IPS-18a (cell line): ENCODE data around the gene MAP2K7.
"Not testable (repeated sequence)": the region's sequence is repeated elsewhere in the genome, so short reads cannot be mapped to it uniquely, and the experiment has no call there.

Experiments used
- H3K27ac ChIP-seq: one replicate; pipeline ENCODE4 v1.5.1; 2013; ENCODE audit warnings: low read length
- H3K27me3 ChIP-seq: one replicate; pipeline ENCODE4 v1.6.1; 2013; ENCODE audit warnings: mild to moderate bottlenecking, low read length; ENCODE audit not compliant: control insufficient read depth, insufficient read depth
- H3K36me3 ChIP-seq: one replicate; pipeline ENCODE4 v1.6.1; 2013; ENCODE audit warnings: low read depth, low read length; ENCODE audit not compliant: control insufficient read depth
- H3K4me1 ChIP-seq: one replicate; pipeline ENCODE4 v1.6.1; 2013; ENCODE audit warnings: low read depth, low read length; ENCODE audit not compliant: control insufficient read depth
- H3K4me3 ChIP-seq: one replicate; pipeline ENCODE4 v1.5.1; 2013; ENCODE audit warnings: low read length
- H3K9ac ChIP-seq: one replicate; pipeline ENCODE4 v1.6.1; 2013; ENCODE audit warnings: mild to moderate bottlenecking, low read length, moderate library complexity
- H3K9me3 ChIP-seq: one replicate; pipeline ENCODE4 v1.6.1; 2013; ENCODE audit warnings: low read depth, low read length; ENCODE audit not compliant: control insufficient read depth

The MAP2K7 gene

GRCh38 chr19:7955696-7956095 is 52.0 kb downstream of the MAP2K7 start:
- H3K36me3 ChIP-seq = peaks cover 13% of the 10 kb centered on the region
- no peaks in the 10 kb centered on the region for H3K4me1 ChIP-seq
- H3K9me3 ChIP-seq = no peaks in the 10 kb centered on the region
- H3K27ac ChIP-seq = no peak overlapping the region
- H3K4me3 ChIP-seq = no peak overlapping the region
- no peak overlapping the region for H3K9ac ChIP-seq
- no peaks in the 10 kb centered on the region for H3K27me3 ChIP-seq

GRCh38 chr19:7959211-7959610 is 55.5 kb downstream of the MAP2K7 start:
- H3K27me3 ChIP-seq = no peaks in the 10 kb centered on the region
- no peak overlapping the region for H3K4me3 ChIP-seq
- no peak overlapping the region for H3K27ac ChIP-seq
- no peaks in the 10 kb centered on the region for H3K4me1 ChIP-seq
- peaks cover 46% of the 10 kb centered on the region for H3K36me3 ChIP-seq
- no peaks in the 10 kb centered on the region for H3K9me3 ChIP-seq
- no peak overlapping the region for H3K9ac ChIP-seq

DNA sequence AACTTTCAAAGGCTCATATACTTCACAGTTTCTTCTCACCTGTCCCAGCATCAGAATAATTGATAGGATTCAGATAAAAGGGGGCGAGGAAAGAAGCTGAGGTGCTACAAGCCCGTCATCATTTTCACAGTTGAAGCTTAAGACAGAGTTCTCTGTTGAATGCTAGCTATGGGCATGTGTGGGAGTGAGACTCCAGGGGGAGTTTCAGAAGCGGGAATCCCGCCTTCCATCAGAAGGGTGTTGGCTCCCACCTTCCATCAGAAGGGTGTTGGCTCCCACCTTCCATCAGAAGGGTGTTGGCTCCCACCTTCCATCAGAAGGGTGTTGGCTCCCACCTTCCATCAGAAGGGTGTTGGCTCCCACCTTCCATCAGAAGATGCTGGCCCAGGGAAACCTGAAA is 57.4 kb downstream of the MAP2K7 start:
- H3K9ac ChIP-seq, H3K27me3 ChIP-seq, H3K4me3 ChIP-seq, H3K9me3 ChIP-seq, H3K4me1 ChIP-seq, H3K27ac ChIP-seq: not testable (repeated sequence)
- H3K36me3 ChIP-seq = peaks cover 63% of the 10 kb centered on the region

DNA sequence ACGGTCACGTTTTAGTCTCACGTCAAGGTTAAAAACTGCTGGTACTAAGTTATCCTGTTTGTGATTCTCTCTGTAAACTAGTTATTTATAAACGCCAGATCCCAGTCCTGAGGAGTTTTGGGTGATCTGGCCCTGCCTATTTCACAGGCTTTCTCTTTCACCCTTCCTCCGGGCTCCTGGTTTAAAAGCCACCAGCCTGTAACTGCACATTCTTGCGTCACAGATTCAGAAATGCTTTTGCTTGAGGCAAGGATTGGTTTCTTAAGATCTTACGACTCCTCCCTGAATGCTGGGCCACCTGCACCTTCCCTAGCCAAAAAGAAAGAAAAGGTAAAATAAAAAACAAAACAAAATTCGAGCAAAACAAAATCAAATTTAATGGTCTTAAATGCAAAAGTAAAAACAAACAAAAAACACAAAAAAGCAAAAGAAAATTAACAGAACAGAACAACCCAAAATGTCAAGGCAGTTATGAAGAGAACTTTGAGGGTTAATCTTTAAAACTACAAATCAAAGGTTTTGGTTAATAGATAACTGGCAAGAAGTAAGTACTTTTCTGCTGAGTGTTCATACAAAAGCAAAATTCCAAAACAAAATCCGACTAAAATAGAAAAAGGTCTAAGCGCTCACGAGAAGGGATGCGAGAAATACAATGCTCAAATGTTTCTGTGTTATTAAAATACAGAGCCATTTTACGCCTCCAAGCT is 58.4 kb downstream of the MAP2K7 start:
- Histone ChIP-seq H3K9me3 (no peaks in the 10 kb centered on the region), H3K4me3 (no peak overlapping the region), H3K4me1 (no peaks in the 10 kb centered on the region), H3K9ac (no peak overlapping the region), H3K27ac (no peak overlapping the region), H3K27me3 (no peaks in the 10 kb centered on the region), H3K36me3 (peaks cover 72% of the 10 kb centered on the region)

DNA sequence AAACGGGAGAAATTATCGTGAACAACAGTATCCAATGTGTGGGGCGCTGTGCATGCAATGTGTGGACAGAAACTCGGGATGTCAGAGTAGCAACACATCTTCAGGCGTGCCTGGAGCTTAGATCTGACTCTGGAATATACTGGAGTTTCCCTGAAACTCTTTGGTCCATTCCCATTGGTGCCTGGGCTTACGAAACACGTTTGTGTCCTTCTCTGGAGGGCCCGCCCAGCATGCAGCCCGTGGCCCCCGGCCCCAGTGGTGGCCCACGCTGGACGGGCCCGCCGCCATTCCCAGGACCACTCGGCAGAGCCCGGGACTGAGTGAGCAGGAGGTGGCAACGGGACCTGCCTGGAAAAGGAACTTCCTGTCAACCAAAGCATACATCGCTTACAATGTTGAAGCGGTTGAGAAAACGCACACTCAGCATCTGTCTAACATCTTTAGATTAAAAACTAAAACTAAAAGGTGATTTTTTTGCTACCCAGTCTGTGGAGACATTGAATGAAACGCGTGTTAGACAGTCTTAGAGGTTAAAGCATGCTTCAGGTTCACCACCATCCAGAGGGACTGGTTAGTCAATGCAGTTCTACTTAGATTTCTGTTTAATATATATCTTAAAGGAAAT is 59.1 kb downstream of the MAP2K7 start:
- no peaks in the 10 kb centered on the region for H3K4me1 ChIP-seq
- H3K27ac ChIP-seq = no peak overlapping the region
- peaks cover 79% of the 10 kb centered on the region for H3K36me3 ChIP-seq

DNA sequence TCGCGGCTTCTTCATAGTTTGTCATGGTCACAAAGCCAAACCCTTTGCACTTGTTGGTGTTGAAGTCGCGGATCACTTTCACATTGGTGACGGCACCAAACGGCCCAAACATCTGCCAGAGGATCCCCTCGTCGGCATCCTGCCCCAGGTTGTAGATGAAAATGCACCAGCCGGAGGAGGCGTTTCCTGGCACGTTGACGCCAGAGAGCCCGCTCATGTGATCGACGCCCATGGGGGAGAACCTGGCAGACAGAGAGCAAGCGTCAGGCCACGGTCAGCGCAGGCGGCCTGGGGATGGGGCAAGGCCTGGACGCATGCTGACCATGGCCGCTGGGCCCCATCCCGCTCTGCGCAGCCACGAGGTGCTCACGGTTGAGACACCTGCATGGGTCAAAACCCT is 59.9 kb downstream of the MAP2K7 start:
- Histone ChIP-seq H3K4me1 (no peaks in the 10 kb centered on the region), H3K4me3 (no peak overlapping the region), H3K27ac (no peak overlapping the region), H3K9ac (no peak overlapping the region), H3K9me3 (no peaks in the 10 kb centered on the region), H3K36me3 (peaks cover 84% of the 10 kb centered on the region), H3K27me3 (no peaks in the 10 kb centered on the region)

More for the DNA sequence above, 59.1 kb downstream of the MAP2K7 start:
- no peak overlapping the region for H3K4me3 ChIP-seq
- H3K9me3 ChIP-seq = no peaks in the 10 kb centered on the region
- H3K9ac ChIP-seq = no peak overlapping the region
- H3K27me3 ChIP-seq = no peaks in the 10 kb centered on the region
